Lung (tissue), 12 donors: ENCODE data around the gene UBR4. TPM values are rescaled to one million over a fixed set of nuclear protein-coding genes. Genes with fewer than 3 reads are reported as not detected.

Experiments used
- ATAC-seq: fragments of 200-7000 bp; cut with Tn5 transposase; one replicate; pipeline ENCODE4 v1.9.1; 2020; ENCODE audit warnings: moderate number of reproducible peaks; ENCODE audit not compliant: insufficient read depth, low FRiP score
- DNase-seq, 3 donors: peaks; one replicate each; pipeline ENCODE4 v3.0.0-alpha.2; 2013 to 2017
- H3K27ac ChIP-seq, 2 donors: one replicate each; pipeline ENCODE4 v1.5.1; 2013; ENCODE audit warnings: mild to moderate bottlenecking in 2 of 2, moderate library complexity in 2 of 2, control low read depth in 1 of 2, inconsistent platforms in 1 of 2, low read depth in 1 of 2, low read length in 1 of 2
- H3K27me3 ChIP-seq, 3 donors: one replicate each; pipeline ENCODE4 v1.5.1; 2013; ENCODE audit warnings: low read length in 2 of 3; ENCODE audit not compliant: control insufficient read depth in 3 of 3, insufficient read depth in 3 of 3
- H3K36me3 ChIP-seq, 4 donors: one replicate each; pipeline ENCODE4 v1.5.1; 2013; ENCODE audit warnings: low read length in 4 of 4, mild to moderate bottlenecking in 1 of 4, moderate library complexity in 1 of 4; ENCODE audit not compliant: control insufficient read depth in 4 of 4, insufficient read depth in 4 of 4
- H3K4me1 ChIP-seq, 5 donors: one replicate each; pipeline ENCODE4 v1.5.1; 2013; ENCODE audit warnings: low read length in 5 of 5, mild to moderate bottlenecking in 2 of 5, moderate library complexity in 1 of 5; ENCODE audit not compliant: control insufficient read depth in 5 of 5, insufficient read depth in 5 of 5
- H3K4me3 ChIP-seq: one replicate; pipeline ENCODE4 v1.5.1; 2013; ENCODE audit warnings: mild to moderate bottlenecking, control low read depth, moderate library complexity
- H3K9ac ChIP-seq, 2 donors: one replicate each; pipeline ENCODE4 v1.5.1; 2013; ENCODE audit warnings: low read length in 2 of 2, control low read depth in 1 of 2; ENCODE audit not compliant: insufficient read depth in 1 of 2
- H3K9me3 ChIP-seq, 4 donors: one replicate each; pipeline ENCODE4 v1.5.1; 2013; ENCODE audit warnings: low read length in 3 of 4, mild to moderate bottlenecking in 1 of 4, moderate library complexity in 1 of 4; ENCODE audit not compliant: control insufficient read depth in 4 of 4, insufficient read depth in 3 of 4
- CTCF ChIP-seq: IDR thresholded peaks from 2 replicates; pipeline ENCODE4 v1.5.1; 2012; ENCODE audit warnings: mild to moderate bottlenecking; ENCODE audit errors: control extremely low read depth, extremely low read depth
- whole genome bisulfite sequencing, 2 donors: extraction: QIAGEN DNeasy Blood & Tissue Kit; methylation state at CpG; one replicate each; pipeline ENCODE4 v1.1.7; 2013; 5-methylcytosine and 5-hydroxymethylcytosine counted together
- polyA plus RNA-seq, 2 donors: library from polyadenylated mRNA; stranded (reverse); fragments of 200-250 nt; gene quantifications; one replicate each; pipeline ENCODE4 v1.2.1, GENCODE V29; 2013
- total RNA-seq, 2 donors: library from RNA; depleted of rRNA in 1 of 2; stranded (reverse); fragments of >200 nt in 1 of 2; gene quantifications; one replicate each; pipeline ENCODE4 v1.2.1, GENCODE V29; 2014 to 2021
- donor health status: control.
- donor health status: control.
- donor health status: Bipolar disorder and iron deficiency.
- donor health status: healthy.
- donor health status: DM: yes; HTN: yes; CAD: no.

The UBR4 gene
- total and polyA plus RNA-seq, 4 donors, result 90.8 to 128 (median 113) TPM

GRCh38 chr1:19130468-19130867, 79.6 kb downstream of the UBR4 start:
- no peaks in the 10 kb centered on the region for H3K27me3 ChIP-seq
- peaks cover 36 to 61% (median 51%) of the 10 kb centered on the region in 4 donors for H3K36me3 ChIP-seq
- 82 to 89% methylated on average over 6 of the region's 6 CpGs for WGBS, 2 donors
- DNase-seq (no peak), ATAC-seq (no peak)
- H3K4me3 ChIP-seq, result no peak overlapping the region
- no peak overlapping the region for H3K9ac ChIP-seq
- no peaks in the 10 kb centered on the region for H3K4me1 ChIP-seq
- H3K9me3 ChIP-seq, result no peaks in the 10 kb centered on the region
- no peak for TF ChIP-seq CTCF
- H3K27ac ChIP-seq, result no peak overlapping the region

DNA sequence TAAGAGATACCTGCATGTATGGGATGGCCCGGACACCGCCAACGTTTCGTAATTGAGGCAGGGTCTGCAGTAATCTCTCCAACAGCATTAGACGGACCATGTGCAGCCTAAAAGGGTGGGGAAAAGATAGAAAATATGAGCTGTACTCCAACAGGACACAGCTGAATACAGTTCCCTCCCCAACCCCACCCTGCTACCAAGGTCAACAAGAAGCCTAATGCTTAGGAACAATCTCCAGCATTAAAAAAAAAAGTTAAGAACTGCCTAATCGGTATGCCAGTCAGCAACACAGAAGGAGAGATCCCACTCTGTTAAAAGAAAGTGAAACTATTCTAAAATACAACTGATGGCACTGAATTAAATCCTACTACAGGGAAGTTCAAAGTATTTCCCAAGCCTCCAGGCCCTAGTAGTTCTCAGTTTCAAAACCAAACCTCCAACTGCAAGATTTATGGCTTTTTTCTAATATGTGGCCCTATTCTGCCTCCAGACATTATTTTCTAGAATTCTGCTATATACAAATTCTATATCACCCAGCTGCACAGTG, 81.0 kb downstream of the UBR4 start:
- ATAC-seq, result no peak
- peaks cover 46 to 66% (median 53%) of the 10 kb centered on the region in 4 donors for H3K36me3 ChIP-seq
- no peak overlapping the region for H3K27ac ChIP-seq
- 61 to 83% methylated on average over 6 of the region's 6 CpGs for WGBS, 2 donors
- no peaks in the 10 kb centered on the region for H3K4me1 ChIP-seq
- H3K4me3 ChIP-seq, result no peak overlapping the region
- H3K9me3 ChIP-seq, result no peaks in the 10 kb centered on the region
- no peak for DNase-seq
- no peak for TF ChIP-seq CTCF
- no peaks in the 10 kb centered on the region for H3K27me3 ChIP-seq
- H3K9ac ChIP-seq, result no peak overlapping the region

DNA sequence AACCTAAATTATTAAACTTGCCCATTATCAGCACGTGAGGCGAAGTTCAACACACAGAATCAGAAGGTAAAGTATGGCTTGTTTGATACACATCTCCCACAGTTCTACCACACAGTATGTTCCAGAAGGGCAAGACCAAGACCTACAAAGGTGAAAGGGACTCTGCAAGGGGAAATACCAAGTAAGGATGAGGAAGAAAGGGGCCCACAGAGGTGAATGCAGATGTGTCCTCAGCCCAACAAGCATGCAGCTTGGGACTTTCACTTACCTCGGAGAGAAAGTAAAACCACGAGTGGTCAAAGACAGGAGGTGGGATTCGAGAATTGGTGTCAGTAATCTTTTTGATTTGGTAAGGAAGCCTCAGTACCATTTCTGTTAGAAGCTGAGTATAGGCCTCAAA, 85.8 kb downstream of the UBR4 start:
- Histone ChIP-seq H3K27me3 (no peaks in the 10 kb centered on the region), H3K4me1 (no peaks in the 10 kb centered on the region), H3K27ac (no peak overlapping the region), H3K36me3 (peaks cover 69 to 84% (median 73%) of the 10 kb centered on the region in 4 donors), H3K9ac (no peak overlapping the region), H3K9me3 (peaks cover 0 to 1% (median 0%) of the 10 kb centered on the region in 4 donors), H3K4me3 (no peak overlapping the region)
- no peak for TF ChIP-seq CTCF
- 34 to 72% methylated on average over 5 of the region's 5 CpGs for WGBS, 2 donors
- DNase-seq (no peak), ATAC-seq (no peak)

GRCh38 chr1:19123837-19124236, 86.2 kb downstream of the UBR4 start:
- peaks cover 0 to 1% (median 0%) of the 10 kb centered on the region in 4 donors for H3K9me3 ChIP-seq
- H3K9ac ChIP-seq, result no peak overlapping the region
- H3K27me3 ChIP-seq, result no peaks in the 10 kb centered on the region
- ATAC-seq (no peak), DNase-seq (no peak)
- H3K4me1 ChIP-seq, result no peaks in the 10 kb centered on the region
- WGBS, 2 donors, result 60 to 80% methylated on average over 1 of the region's 1 CpG
- no peak for TF ChIP-seq CTCF
- no peak overlapping the region for H3K4me3 ChIP-seq
- peaks cover 68 to 82% (median 75%) of the 10 kb centered on the region in 4 donors for H3K36me3 ChIP-seq
- no peak overlapping the region for H3K27ac ChIP-seq
